GM23338 (cell line): Measurements from ENCODE around the gene MFSD2B.

Experiments used
- CREB1 ChIP-seq: fragments of 250-450 bp; sonication (Bioruptor Pico); IDR thresholded peaks from 2 replicates; pipeline ENCODE4 v1.5.0; 2020; ENCODE audit warnings: low read depth, mild to moderate bottlenecking, moderate library complexity
- EZH2 ChIP-seq: fragments of 200-600 bp; sonication (generic); IDR thresholded peaks from one replicate; pipeline ENCODE4 v1.8.0; 2017; ENCODE audit warnings: antibody characterized with exemption, mild to moderate bottlenecking, low read depth; ENCODE audit not compliant: unreplicated experiment
- EZH2phosphoT487 ChIP-seq: fragments of 200-600 bp; sonication (generic); IDR thresholded peaks from one replicate; pipeline ENCODE4 v1.8.1; 2018; ENCODE audit warnings: antibody characterized with exemption; ENCODE audit not compliant: unreplicated experiment
- JUNB ChIP-seq: IDR thresholded peaks from one replicate; pipeline ENCODE4 v1.6.1; 2016; ENCODE audit warnings: antibody characterized with exemption; ENCODE audit not compliant: unreplicated experiment
- NANOG ChIP-seq: IDR thresholded peaks from 2 replicates; pipeline ENCODE4 v1.6.1; 2016; ENCODE audit warnings: antibody characterized with exemption, borderline replicate concordance
- POLR2AphosphoS5 ChIP-seq: IDR thresholded peaks from 2 replicates; pipeline ENCODE4 v1.6.1; 2016; ENCODE audit warnings: antibody characterized with exemption, low read depth
- STAT1 ChIP-seq: IDR thresholded peaks from one replicate; pipeline ENCODE4 v1.6.1; 2016; ENCODE audit warnings: antibody characterized with exemption; ENCODE audit not compliant: unreplicated experiment
- ZNF114 ChIP-seq: fragments of 250-450 bp; sonication (Bioruptor Pico); IDR thresholded peaks from 2 replicates; pipeline ENCODE4 v1.5.0; 2020; ENCODE audit warnings: mild to moderate bottlenecking, moderate library complexity
- ZNF331 ChIP-seq: fragments of 250-450 bp; sonication (Bioruptor Pico); IDR thresholded peaks from 2 replicates; pipeline ENCODE4 v1.5.0; 2020; ENCODE audit warnings: low read depth, mild to moderate bottlenecking, moderate library complexity
- TF ChIP-seq, protein P1 (sequence below), 2 experiments: fragments of 200-600 bp in 1 of 2; sonication (generic) in 1 of 2; conservative IDR thresholded peaks; 2 replicates each; pipeline versions ENCODE4 v1.5.1 to v1.6.1; 2016 to 2017; ENCODE audit warnings: antibody characterized with exemption in 2 of 2, low read depth in 2 of 2, mild to moderate bottlenecking in 2 of 2, moderate library complexity in 1 of 2
- TF ChIP-seq, protein P2 (sequence below): IDR thresholded peaks from one replicate; pipeline ENCODE4 v1.6.1; 2018; ENCODE audit warnings: antibody characterized with exemption; ENCODE audit not compliant: unreplicated experiment
- TF ChIP-seq, protein P3 (sequence below): IDR thresholded peaks from 2 replicates; pipeline ENCODE4 v1.6.1; 2016; ENCODE audit warnings: antibody characterized with exemption
- TF ChIP-seq, protein P4 (sequence below): fragments of 250-450 bp; sonication (Bioruptor Pico); IDR thresholded peaks from 2 replicates; pipeline ENCODE4 v1.5.0; 2020; ENCODE audit warnings: mild to moderate bottlenecking, moderate library complexity

DNA sequence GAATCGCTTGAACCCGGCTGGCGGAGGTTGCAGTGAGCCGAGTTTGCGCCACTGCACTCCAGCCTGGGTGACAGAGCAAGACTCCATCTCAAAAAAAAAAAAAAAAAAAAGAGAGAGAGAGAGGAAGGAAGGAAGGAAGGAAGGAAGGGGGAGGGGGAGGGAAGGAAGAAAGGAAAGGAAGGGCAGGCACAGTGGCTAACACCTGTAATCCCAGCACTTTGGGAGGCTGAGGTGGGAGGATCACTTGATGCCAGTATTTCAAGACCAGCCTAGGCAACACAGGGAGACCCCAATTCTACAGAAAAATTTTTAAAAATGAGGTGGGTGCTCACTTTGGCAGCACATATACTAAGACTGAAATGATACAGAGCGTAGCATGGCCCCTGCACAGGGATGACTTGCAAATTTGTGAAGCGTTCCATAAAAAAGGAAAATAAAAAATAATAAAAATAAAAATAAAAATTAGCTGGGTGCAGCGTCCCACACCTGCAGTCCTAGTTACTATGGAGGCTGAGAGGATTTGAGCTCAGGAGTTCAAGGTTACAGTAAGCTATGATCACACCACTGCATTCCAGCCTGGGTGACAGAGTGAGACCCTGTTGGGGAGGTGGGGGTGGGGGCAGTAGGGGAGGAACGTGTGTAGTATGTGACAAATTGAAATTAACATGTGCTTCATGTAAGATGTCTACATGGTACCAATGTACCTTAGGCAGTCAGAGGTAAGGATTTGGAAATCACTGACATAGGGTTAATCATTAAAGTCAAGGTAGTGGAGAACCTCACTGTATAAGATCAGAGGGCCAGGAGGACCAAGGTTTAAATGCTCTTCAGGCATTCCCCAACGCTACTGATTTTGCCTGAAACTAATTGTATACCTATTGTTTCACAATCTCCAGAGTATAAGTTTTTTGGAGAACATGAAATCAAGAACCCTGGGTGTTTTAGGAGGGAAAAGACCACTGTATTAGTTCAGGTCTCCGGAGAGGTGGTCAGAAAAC is 35.9 kb downstream of the MFSD2B start:
- no peak for TF ChIP-seq EZH2
- TF ChIP-seq, protein P1, sequence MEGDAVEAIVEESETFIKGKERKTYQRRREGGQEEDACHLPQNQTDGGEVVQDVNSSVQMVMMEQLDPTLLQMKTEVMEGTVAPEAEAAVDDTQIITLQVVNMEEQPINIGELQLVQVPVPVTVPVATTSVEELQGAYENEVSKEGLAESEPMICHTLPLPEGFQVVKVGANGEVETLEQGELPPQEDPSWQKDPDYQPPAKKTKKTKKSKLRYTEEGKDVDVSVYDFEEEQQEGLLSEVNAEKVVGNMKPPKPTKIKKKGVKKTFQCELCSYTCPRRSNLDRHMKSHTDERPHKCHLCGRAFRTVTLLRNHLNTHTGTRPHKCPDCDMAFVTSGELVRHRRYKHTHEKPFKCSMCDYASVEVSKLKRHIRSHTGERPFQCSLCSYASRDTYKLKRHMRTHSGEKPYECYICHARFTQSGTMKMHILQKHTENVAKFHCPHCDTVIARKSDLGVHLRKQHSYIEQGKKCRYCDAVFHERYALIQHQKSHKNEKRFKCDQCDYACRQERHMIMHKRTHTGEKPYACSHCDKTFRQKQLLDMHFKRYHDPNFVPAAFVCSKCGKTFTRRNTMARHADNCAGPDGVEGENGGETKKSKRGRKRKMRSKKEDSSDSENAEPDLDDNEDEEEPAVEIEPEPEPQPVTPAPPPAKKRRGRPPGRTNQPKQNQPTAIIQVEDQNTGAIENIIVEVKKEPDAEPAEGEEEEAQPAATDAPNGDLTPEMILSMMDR (conservative IDR thresholded peaks at IDR 0.05; ENCODE audit: low read depth in 2 of 2) = no peak
- TF ChIP-seq ZNF331 (CRISPR knock-in tag) = no peak
- TF ChIP-seq EZH2phosphoT487 = no peak
- TF ChIP-seq CREB1 (CRISPR knock-in tag) = no peak
- TF ChIP-seq POLR2AphosphoS5 = no peak
- TF ChIP-seq NANOG = no peak
- no peak for TF ChIP-seq JUNB
- TF ChIP-seq, protein P2, sequence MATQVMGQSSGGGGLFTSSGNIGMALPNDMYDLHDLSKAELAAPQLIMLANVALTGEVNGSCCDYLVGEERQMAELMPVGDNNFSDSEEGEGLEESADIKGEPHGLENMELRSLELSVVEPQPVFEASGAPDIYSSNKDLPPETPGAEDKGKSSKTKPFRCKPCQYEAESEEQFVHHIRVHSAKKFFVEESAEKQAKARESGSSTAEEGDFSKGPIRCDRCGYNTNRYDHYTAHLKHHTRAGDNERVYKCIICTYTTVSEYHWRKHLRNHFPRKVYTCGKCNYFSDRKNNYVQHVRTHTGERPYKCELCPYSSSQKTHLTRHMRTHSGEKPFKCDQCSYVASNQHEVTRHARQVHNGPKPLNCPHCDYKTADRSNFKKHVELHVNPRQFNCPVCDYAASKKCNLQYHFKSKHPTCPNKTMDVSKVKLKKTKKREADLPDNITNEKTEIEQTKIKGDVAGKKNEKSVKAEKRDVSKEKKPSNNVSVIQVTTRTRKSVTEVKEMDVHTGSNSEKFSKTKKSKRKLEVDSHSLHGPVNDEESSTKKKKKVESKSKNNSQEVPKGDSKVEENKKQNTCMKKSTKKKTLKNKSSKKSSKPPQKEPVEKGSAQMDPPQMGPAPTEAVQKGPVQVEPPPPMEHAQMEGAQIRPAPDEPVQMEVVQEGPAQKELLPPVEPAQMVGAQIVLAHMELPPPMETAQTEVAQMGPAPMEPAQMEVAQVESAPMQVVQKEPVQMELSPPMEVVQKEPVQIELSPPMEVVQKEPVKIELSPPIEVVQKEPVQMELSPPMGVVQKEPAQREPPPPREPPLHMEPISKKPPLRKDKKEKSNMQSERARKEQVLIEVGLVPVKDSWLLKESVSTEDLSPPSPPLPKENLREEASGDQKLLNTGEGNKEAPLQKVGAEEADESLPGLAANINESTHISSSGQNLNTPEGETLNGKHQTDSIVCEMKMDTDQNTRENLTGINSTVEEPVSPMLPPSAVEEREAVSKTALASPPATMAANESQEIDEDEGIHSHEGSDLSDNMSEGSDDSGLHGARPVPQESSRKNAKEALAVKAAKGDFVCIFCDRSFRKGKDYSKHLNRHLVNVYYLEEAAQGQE = no peak
- TF ChIP-seq, protein P3, sequence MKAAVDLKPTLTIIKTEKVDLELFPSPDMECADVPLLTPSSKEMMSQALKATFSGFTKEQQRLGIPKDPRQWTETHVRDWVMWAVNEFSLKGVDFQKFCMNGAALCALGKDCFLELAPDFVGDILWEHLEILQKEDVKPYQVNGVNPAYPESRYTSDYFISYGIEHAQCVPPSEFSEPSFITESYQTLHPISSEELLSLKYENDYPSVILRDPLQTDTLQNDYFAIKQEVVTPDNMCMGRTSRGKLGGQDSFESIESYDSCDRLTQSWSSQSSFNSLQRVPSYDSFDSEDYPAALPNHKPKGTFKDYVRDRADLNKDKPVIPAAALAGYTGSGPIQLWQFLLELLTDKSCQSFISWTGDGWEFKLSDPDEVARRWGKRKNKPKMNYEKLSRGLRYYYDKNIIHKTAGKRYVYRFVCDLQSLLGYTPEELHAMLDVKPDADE = no peak
- TF ChIP-seq, protein P4, sequence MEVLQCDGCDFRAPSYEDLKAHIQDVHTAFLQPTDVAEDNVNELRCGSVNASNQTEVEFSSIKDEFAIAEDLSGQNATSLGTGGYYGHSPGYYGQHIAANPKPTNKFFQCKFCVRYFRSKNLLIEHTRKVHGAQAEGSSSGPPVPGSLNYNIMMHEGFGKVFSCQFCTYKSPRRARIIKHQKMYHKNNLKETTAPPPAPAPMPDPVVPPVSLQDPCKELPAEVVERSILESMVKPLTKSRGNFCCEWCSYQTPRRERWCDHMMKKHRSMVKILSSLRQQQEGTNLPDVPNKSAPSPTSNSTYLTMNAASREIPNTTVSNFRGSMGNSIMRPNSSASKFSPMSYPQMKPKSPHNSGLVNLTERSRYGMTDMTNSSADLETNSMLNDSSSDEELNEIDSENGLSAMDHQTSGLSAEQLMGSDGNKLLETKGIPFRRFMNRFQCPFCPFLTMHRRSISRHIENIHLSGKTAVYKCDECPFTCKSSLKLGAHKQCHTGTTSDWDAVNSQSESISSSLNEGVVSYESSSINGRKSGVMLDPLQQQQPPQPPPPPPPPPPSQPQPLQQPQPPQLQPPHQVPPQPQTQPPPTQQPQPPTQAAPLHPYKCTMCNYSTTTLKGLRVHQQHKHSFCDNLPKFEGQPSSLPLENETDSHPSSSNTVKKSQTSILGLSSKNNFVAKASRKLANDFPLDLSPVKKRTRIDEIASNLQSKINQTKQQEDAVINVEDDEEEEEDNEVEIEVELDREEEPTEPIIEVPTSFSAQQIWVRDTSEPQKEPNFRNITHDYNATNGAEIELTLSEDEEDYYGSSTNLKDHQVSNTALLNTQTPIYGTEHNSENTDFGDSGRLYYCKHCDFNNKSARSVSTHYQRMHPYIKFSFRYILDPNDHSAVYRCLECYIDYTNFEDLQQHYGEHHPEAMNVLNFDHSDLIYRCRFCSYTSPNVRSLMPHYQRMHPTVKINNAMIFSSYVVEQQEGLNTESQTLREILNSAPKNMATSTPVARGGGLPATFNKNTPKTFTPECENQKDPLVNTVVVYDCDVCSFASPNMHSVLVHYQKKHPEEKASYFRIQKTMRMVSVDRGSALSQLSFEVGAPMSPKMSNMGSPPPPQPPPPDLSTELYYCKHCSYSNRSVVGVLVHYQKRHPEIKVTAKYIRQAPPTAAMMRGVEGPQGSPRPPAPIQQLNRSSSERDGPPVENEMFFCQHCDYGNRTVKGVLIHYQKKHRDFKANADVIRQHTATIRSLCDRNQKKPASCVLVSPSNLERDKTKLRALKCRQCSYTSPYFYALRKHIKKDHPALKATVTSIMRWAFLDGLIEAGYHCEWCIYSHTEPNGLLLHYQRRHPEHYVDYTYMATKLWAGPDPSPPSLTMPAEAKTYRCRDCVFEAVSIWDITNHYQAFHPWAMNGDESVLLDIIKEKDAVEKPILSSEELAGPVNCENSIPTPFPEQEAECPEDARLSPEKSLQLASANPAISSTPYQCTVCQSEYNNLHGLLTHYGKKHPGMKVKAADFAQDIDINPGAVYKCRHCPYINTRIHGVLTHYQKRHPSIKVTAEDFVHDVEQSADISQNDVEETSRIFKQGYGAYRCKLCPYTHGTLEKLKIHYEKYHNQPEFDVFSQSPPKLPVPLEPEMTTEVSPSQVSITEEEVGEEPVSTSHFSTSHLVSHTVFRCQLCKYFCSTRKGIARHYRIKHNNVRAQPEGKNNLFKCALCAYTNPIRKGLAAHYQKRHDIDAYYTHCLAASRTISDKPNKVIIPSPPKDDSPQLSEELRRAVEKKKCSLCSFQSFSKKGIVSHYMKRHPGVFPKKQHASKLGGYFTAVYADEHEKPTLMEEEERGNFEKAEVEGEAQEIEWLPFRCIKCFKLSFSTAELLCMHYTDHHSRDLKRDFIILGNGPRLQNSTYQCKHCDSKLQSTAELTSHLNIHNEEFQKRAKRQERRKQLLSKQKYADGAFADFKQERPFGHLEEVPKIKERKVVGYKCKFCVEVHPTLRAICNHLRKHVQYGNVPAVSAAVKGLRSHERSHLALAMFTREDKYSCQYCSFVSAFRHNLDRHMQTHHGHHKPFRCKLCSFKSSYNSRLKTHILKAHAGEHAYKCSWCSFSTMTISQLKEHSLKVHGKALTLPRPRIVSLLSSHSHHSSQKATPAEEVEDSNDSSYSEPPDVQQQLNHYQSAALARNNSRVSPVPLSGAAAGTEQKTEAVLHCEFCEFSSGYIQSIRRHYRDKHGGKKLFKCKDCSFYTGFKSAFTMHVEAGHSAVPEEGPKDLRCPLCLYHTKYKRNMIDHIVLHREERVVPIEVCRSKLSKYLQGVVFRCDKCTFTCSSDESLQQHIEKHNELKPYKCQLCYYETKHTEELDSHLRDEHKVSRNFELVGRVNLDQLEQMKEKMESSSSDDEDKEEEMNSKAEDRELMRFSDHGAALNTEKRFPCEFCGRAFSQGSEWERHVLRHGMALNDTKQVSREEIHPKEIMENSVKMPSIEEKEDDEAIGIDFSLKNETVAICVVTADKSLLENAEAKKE (CRISPR knock-in tag) = no peak
- TF ChIP-seq STAT1 = no peak
- no peak for TF ChIP-seq ZNF114 (CRISPR knock-in tag)
